WERI-Rb-1 (cell line): ENCODE data around the gene DHDDS.
A peak's percentile ranks its signal among the peaks of the same experiment; 100 is the strongest.

ENCODE experiments used
- DNase-seq: peaks from one replicate; pipeline ENCODE4 v3.0.0-alpha.2; 2020
- H3K27ac ChIP-seq: fragments of 250-450 bp; sonication (Bioruptor Pico); 2 replicates; pipeline ENCODE4 v1.5.1; 2020; ENCODE audit warnings: mild to moderate bottlenecking, moderate library complexity
- H3K27me3 ChIP-seq: fragments of 250-450 bp; sonication (Bioruptor Pico); 2 replicates; pipeline ENCODE4 v1.5.1; 2021; ENCODE audit warnings: mild to moderate bottlenecking, low read depth, moderate library complexity; ENCODE audit not compliant: insufficient read depth, severe bottlenecking
- H3K36me3 ChIP-seq: fragments of 250-450 bp; sonication (Bioruptor Pico); 2 replicates; pipeline ENCODE4 v1.5.1; 2020; ENCODE audit warnings: mild to moderate bottlenecking, moderate library complexity
- H3K4me3 ChIP-seq: 2 replicates; pipeline ENCODE4 v1.5.1; 2011; ENCODE audit warnings: low read depth, mild to moderate bottlenecking, control low read depth, low read length
- H3K9me3 ChIP-seq: fragments of 250-450 bp; sonication (Bioruptor Pico); 2 replicates; pipeline ENCODE4 v1.5.1; 2021; ENCODE audit warnings: mild to moderate bottlenecking, moderate library complexity; ENCODE audit not compliant: severe bottlenecking
- TF ChIP-seq, protein P1 (sequence below): IDR thresholded peaks from 2 replicates; pipeline ENCODE4 v1.5.1; 2011; ENCODE audit warnings: low read depth, mild to moderate bottlenecking, control low read depth, inconsistent platforms, low read length

The DHDDS gene

DNA sequence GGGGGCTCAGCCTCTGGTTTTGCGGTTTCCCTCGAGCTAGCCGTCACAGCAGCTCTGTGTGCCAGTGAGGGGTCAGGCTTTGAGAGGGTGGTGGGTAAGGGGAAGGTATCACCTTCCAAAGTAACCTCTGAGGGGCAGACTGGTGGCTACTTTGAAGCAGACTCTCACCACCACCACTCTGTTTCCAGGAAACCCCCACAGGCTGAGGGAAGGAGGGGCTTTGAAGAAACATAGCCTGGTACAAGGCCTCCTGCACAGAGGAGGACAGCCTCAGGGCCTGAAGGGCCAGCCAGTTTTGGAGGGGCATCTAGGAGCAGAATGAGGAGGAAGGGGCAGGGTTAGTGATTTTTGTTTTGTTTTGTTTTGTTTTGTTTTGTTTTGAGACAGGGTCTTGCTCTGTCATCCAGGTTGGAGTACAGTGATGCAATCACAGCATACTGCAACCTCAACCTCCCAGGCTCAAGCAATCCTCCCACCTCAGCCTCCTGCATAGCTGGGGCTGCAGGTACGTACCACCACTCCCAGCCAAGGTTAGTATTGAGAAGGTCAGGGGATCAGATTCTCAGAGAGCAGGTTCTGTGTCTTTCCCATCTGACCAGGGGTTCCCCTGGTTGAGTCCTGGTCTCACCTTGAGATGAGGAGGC lies 42.4 kb upstream of the DHDDS start:
- Histone ChIP-seq H3K36me3 (no peaks in the 10 kb centered on the region), H3K27ac (no peak overlapping the region), H3K9me3 (no peaks in the 10 kb centered on the region), H3K27me3 (no peaks in the 10 kb centered on the region), H3K4me3 (no peak overlapping the region)
- TF ChIP-seq, protein P1, sequence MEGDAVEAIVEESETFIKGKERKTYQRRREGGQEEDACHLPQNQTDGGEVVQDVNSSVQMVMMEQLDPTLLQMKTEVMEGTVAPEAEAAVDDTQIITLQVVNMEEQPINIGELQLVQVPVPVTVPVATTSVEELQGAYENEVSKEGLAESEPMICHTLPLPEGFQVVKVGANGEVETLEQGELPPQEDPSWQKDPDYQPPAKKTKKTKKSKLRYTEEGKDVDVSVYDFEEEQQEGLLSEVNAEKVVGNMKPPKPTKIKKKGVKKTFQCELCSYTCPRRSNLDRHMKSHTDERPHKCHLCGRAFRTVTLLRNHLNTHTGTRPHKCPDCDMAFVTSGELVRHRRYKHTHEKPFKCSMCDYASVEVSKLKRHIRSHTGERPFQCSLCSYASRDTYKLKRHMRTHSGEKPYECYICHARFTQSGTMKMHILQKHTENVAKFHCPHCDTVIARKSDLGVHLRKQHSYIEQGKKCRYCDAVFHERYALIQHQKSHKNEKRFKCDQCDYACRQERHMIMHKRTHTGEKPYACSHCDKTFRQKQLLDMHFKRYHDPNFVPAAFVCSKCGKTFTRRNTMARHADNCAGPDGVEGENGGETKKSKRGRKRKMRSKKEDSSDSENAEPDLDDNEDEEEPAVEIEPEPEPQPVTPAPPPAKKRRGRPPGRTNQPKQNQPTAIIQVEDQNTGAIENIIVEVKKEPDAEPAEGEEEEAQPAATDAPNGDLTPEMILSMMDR, result no peak
- no peak for DNase-seq

DNA sequence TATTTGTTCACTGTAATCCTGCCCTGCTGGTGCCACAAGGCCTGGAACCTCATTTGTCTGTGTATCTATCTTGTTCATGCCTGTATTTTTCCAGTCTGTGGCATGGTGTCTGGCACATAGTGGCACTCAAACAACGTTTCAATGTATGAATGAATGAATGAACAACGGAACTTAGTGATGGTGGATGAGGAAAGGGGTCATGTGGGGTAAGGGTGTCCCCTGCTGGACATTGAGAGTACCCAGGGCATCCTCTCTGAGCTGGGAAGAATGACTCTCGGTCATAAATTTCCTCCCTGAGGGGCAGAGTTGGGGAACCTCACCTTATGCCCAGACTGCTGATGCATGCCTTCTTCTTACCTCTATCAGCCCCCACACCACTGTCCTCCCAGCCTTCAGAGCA lies 40.7 kb upstream of the DHDDS start:
- Histone ChIP-seq H3K9me3 (no peaks in the 10 kb centered on the region), H3K27me3 (no peaks in the 10 kb centered on the region), H3K36me3 (no peaks in the 10 kb centered on the region), H3K4me3 (no peak overlapping the region), H3K27ac (no peak overlapping the region; the same call in 1 of the 2 replicates)
- DNase-seq, result peak; percentile 31
- TF ChIP-seq, protein P1, result peak; percentile 85

GRCh38 chr1:26395754-26396153 lies 36.4 kb upstream of the DHDDS start:
- TF ChIP-seq, protein P1, result no peak
- Histone ChIP-seq H3K27me3 (no peaks in the 10 kb centered on the region), H3K36me3 (no peaks in the 10 kb centered on the region), H3K4me3 (no peak overlapping the region), H3K9me3 (no peaks in the 10 kb centered on the region), H3K27ac (no peak overlapping the region)
- no peak for DNase-seq

GRCh38 chr1:26399034-26399433 lies 33.1 kb upstream of the DHDDS start:
- no peaks in the 10 kb centered on the region for H3K27me3 ChIP-seq
- H3K27ac ChIP-seq, result no peak overlapping the region
- H3K36me3 ChIP-seq, result no peaks in the 10 kb centered on the region
- TF ChIP-seq, protein P1, result no peak
- DNase-seq, result no peak
- no peaks in the 10 kb centered on the region for H3K9me3 ChIP-seq
- no peak overlapping the region for H3K4me3 ChIP-seq

GRCh38 chr1:26401891-26402290 lies 30.2 kb upstream of the DHDDS start:
- no peaks in the 10 kb centered on the region for H3K27me3 ChIP-seq
- H3K9me3 ChIP-seq, result no peaks in the 10 kb centered on the region
- TF ChIP-seq, protein P1, result no peak
- H3K36me3 ChIP-seq, result no peaks in the 10 kb centered on the region
- no peak overlapping the region for H3K4me3 ChIP-seq
- peak overlapping the region; percentile 28 for H3K27ac ChIP-seq
- DNase-seq, result no peak

DNA sequence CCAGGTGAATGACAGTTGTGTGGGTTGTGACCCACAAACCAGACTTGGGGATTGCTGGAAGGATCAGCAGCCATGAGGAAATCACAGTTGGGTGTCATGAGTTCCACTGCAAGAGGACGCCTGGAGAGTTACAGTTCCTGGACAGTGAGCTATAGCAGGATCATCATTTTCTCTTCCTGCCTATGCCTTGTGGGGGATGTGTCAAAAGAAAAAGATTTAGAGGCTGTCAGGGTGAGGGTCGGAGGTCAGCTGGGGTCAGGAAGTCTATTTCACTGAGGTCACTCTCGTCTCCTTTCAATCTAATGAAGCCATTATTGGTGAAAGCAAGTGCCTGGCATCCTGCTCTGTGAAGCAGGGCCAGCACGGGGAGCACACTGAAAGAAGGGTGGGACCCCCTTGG lies 28.5 kb upstream of the DHDDS start:
- no peaks in the 10 kb centered on the region for H3K27me3 ChIP-seq
- no peaks in the 10 kb centered on the region for H3K36me3 ChIP-seq
- no peak overlapping the region for H3K27ac ChIP-seq
- TF ChIP-seq, protein P1, result no peak
- no peak overlapping the region for H3K4me3 ChIP-seq
- peaks cover 6% of the 10 kb centered on the region for H3K9me3 ChIP-seq
- DNase-seq, result no peak
